ENCODE measurements around the gene C9orf40.

C9orf40 gene

GRCh38 chr9:74952201-74953151 is at the start of gene C9orf40:
TSS of gene C9orf40 (minus strand) at chr9:74952912. CDS start at chr9:74952611, 301 bp downstream.
- DNase-seq, result peak; percentile 86

DNA sequence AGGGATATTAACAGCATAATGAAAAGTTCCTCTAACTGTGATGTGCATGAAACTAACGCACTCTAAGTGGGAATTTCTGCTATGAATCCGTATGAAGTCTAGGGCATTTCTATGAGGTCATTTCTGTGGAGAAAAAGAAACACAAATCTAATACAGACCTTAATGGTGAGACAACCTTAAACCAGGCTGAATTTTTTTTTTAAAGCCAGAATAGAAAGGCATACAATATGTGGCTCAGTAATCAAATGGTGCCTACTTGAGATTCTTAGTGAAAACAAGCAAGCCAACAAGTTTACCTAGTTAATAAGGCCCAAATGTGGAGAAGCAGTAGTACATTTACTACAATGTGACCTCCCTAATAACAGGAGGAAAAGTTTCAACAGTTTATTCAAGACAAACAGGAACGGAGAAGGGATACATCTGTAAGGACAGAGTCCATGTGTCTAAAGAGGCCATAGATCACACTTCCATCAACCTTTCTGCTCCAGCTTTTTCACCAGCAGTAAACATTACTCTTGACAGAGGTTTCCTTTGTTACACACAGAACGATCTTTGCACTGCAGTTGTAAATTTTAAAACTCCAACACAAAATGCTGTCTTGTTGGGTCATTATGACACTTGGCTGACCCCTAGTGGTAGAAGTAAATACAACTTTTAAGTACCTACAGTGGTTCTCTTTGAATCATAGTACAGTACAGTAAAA is 49.2 kb upstream of the C9orf40 start:
- peak; percentile 75 for DNase-seq

GRCh38 chr9:75000835-75001234 is 48.1 kb upstream of the C9orf40 start:
- DNase-seq, result no peak

DNA sequence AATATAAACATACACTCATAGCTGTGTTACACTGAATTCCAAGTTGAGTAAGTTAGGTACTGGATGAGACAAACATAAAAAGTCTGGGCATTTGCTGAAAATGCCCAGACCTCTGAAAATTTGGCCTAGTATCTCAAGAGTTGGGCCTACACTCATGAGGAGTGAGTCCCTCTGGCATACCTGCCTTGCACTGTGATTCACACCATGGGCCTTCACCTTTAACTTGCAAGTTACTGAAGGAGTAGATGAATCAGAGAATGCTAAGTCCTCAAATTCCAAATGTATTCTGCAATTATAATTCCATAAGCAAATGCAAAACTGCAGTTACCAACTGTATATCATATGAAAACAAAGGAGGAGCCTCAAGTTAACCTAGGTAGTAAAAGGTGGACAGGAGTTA is 32.3 kb upstream of the C9orf40 start:
- no peak for DNase-seq

- no peak for DNase-seq
Measured at GRCh38 chr9:74983709-74984108, 31.0 kb upstream of the C9orf40 start.

DNA sequence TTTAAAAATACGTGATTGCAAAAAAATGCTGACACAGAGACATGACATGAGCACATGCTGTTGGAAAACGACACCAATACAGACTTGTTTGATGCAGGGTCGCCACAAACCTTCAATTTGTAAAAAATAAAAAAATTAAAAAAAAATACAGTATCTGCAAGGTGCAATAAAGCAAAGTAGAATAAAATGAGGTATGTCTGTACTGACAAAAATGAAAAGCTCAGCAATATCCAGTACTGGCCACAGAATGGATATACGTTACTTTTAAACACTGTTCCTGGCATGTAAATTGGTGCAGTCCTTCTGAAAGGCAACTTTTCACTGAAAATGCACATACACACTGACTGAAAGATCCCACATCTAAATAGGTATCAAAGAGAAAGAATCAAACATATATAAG is 27.1 kb upstream of the C9orf40 start:
- no peak for DNase-seq

DNA sequence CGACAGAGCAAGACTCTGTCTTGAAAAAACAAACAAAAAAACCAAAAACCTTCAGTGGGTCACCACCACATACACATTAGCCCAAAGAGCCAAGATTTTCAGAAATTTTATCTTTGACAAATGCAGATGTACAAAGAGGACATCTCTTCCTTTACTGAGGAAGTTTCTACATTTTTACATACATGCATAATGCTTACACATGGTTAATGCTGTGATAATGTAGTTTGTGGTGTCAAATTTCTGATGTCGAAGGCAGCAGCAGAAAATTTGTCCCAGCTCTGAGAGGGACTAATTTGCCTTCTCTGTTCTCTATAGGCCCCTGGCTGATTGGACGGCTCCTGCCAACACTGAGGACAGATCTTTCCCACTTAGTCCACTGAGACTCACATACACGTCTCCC is 24.6 kb upstream of the C9orf40 start:
- no peak for DNase-seq

GRCh38 chr9:74975538-74975937 is 22.8 kb upstream of the C9orf40 start:
- no peak for DNase-seq

DNA sequence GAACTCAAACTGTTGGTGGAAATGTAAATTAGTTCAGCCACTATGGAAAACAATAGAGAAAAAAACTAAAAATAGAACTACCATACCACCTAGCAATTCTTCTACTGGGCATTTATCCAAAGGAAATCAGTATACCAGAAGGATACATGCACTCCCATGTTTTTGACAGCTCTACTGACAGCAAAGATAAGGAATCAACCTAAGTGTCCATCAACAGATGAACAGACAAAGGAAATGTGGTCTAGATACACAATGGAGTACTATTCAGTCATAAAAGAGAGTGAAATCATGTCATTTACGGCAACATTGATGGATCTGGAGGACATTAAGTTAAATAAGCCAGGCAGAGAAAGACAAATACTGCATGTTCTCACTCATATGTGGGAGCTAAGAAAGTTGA is 21.8 kb upstream of the C9orf40 start:
- DNase-seq, result no peak

GRCh38 chr9:74973714-74974113 is 21.0 kb upstream of the C9orf40 start:
- no peak for DNase-seq

- DNase-seq, result no peak
Measured at GRCh38 chr9:74963056-74963455, 10.3 kb upstream of the C9orf40 start.

GRCh38 chr9:74961496-74961895 is 8.8 kb upstream of the C9orf40 start:
- no peak for DNase-seq

GRCh38 chr9:74960561-74960960 is 7.8 kb upstream of the C9orf40 start:
- peak; percentile 73 for DNase-seq

DNA sequence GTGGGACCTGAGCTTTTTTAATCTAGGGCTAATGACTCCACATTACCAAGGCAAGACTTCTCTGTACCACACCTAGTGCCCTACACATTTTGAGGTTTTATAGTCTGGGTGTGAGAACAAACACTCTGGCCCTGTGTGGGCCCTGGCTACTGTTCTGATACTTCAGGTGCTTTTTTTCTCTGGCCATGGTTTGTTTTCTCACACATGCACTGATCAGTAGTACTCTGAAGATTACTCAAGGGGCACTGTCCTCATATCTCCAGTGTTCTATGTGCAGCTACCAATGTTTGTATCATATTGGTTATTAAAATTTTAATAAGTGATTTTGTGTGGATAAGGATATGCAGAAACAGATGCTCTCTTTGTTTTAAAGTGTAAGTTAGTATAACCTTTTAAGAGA is 5.9 kb upstream of the C9orf40 start:
- no peak for DNase-seq

DNA sequence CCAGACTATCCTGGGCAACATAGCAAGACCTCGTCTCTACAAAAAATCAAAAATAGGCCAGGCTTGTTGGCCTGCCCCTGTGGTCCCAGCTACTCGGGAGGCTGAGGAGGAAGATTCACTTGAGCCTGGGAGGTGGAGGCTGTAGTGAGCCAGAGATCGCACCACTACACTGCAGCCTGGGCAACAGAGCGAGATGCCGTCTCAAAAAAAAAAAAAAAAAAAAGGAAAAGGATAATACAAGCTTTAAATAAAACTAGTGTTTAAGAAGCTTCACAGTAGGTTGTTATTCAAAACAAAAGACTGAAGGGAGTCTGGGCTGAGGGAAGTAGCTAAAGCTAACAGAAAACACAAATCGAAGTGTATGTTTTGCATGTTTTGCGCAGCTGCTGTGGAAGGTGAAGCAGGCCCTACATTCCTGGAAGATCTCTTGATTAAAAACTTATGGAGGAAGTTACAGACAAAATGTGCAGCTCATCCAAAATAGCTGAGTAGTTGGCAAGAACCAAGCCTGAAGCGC is 581 bp upstream of the C9orf40 start:
- DNase-seq, result peak; percentile 5

GRCh38 chr9:74951725-74952151 is 974 bp downstream of the C9orf40 start:
- peak; percentile 35 for DNase-seq

GRCh38 chr9:74951107-74951720 is 1.5 kb downstream of the C9orf40 start:
- DNase-seq, result no peak

DNA sequence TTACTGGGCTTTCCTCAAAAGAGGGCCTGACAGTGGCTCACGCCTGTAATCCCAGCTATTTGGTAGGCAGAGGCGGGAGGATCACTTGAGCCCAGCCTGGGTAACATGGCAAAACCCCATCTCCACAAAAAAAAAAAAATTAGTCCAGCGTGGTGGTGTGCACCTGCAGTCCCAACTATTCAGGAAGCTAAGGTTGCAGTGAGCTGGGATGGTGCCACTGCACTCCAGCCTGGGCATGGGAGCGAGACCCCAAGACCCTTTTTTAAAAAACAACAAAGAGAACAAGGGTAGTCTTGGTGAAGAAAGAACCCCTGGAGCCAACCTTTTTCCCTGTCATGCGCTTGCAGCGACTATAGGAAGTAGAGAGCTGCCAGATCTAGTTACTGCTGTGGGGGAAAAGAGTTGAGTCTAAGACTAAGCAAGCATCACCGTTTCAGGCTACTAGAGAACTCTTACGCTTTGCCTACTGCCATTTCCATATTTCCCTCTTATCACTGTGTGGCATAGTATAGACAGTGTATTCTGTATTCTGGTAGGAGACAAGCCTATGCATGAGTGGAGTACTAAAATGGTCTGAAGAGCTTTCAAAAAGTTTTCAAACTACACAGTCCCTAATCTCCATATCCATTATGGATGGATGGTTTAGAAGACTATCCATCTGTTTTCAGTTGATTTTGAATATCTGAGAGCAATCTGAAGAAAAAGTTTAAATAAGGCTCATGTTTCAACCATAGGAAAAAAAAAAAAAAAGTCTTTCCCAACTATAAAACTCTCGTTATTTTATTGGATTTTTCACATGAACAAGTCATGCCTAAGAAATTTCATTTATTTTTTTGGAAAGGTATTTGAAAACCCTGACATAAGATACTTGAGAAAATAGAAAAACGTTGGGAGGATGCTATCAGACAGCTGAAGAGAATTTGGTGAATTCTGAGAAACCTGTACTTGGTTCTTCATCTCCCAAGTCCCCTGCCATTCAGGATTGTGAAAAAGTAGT is 2.6 kb downstream of the C9orf40 start:
- DNase-seq, result no peak

GRCh38 chr9:74948937-74949336 is 3.8 kb downstream of the C9orf40 start:
- DNase-seq, result no peak

GRCh38 chr9:74946686-74947085 is 6.0 kb downstream of the C9orf40 start:
- DNase-seq, result no peak

DNA sequence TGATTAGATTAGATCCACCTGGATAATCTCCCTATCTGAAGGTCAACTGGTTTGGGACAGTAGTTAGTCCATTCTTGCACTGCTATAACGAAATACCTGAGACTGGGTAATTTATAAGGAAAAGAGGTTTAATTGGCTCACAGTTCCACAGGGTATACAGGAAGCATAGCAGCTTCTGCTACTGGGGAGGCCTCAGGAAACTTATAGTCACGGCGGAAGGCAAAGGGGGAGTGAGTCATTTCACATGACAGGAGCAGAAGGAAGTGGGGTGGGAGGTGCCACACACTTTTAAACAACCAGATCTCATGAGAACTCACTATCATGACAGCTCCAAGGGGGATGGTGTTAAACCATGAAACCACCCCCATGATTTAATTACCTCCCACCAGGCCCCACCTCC is 9.9 kb downstream of the C9orf40 start:
- DNase-seq, result no peak

DNA sequence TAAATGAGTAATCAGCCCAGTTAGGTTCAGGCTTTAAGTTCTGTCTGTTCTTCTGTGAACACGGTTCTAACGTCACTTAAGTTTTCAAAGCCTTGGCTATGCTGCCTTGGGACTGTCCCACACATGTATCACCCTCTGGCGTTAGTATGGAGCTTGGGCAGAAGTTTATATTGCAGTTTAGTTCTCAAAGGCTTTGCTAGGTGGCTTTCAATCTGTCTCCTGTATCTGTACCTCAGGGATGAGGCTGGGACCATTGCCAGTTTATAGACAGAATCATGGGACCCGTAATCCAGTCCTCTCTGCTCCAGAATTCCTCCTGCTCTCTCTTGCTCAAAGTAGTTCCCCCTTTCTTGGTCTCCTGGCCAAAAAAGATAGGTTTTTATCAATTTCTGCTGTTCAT is 12.1 kb downstream of the C9orf40 start:
- peak; percentile 30 for DNase-seq
